Activated T-helper 1 cell treated with anti-CD3 and anti-CD28 coated beads, Interleukin-2, amount 50 U/mL, for 16 hours (primary cell): ENCODE results near the gene VAMP2.
"Not testable (repeated sequence)": the region's sequence is repeated elsewhere in the genome, so short reads cannot be mapped to it uniquely, and the experiment has no call there.

Experiments used
- DNase-seq, 2 donors: peaks; one replicate each; pipeline ENCODE4 v3.0.0-alpha.2; 2020; ENCODE audit warnings: low read depth in 1 of 2, low spot score in 1 of 2

VAMP2 gene

DNA sequence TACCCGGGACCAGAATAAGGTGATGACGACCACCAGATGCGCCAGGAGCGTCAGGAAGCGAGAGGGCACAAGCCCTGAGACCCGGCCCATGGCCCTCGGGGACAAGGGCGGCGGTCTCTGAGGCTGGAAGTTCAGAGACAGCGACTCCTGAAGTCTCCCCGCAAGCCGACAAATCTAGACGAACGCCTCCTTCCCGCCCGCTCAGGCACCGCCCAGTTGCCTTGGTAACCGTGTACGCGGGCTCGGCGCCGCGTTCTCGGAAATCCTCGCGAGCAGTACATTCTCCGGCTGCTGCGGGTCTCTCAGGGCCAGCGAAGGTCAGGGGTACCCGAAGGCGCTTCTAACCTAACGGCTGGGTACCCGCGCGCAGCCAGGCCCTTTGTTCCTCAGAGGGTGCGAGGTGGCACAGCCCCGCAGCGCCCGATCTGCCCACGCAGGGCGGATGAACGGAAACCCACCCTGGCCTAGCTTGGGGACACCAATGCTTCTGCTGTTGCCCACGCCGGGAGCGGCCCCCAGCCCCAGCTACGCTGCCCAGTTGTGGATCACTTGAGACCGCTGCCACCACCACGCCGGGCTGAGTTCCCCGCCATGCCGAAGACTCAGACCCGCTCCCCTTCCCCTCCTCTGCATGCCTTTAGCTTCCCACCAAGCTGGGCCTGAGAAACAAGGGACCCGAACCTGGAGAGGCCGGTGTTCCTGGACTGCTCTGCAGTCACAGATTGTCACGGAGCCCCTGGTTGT, 13.6 kb upstream of the VAMP2 start, which contains the start of gene TMEM107:
Gene TMEM107, minus strand, starts transcription at position 184 of the 744 bp plus-strand sequence. Its CDS starts 94 bp downstream, at position 90.
- peak; percentile 74 to 81 for DNase-seq

- no peak for DNase-seq
Measured at GRCh38 chr17:8175795-8176196, 13.0 kb upstream of the VAMP2 start.

DNA sequence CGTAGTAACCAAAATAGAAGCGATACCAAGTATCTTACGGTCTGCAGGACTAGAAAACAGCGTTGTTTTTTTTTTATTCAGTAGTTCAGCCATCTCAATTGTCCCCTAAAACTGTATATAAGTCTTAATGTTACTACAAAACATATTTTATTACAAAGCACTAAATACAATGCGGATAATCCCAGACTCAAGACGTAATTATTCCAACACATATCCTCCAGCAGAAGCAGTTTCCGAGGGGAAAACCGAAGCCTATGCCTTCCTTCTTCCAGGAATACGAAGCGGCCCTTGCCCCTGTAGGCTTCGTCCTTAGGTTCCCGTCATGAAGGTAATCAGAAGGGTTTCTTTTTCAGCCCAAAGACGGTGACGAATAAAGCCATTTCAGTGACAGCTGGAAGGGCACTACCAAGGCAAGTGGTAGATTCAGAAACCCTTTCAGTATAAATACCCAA, 11.1 kb upstream of the VAMP2 start:
- DNase-seq, result no peak

DNA sequence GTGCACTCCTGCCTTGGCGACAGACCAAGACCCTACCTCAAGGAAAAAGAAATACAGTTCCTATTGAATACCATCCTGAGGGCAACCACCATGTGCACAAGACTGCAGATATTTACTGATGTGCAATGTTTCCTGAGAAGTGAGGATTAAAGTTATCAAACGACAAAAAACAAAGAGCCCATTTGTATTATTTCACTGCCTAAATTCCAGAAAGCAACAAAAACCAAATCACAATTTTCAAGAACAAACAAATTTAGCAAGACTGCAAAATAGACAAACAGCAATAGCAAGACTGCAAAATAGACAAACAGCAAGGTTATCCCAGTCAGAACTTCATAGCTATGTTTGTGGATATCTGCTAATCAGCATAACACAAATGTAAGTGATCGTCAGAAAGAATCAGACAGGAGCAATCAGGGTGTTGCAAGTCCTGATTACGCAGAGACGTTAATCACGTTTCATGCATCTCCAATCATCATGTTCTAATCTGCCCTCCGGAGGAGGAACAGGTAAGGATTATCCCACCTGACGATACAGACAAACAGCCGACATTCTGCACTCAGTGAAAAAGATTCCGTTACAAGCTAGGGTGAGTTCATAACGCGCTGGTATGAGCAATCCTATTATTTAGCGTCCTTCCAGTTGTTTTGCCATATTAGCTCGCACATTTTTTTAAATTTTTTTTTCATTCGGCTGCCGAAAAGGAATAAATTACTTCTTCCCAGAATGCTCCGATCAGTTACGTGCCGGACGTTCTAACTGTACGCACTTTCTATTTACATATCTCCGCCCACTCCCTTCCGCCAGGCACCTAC, 10.5 kb upstream of the VAMP2 start:
- peak in 1 of 2 donors; percentile 67 for DNase-seq

DNA sequence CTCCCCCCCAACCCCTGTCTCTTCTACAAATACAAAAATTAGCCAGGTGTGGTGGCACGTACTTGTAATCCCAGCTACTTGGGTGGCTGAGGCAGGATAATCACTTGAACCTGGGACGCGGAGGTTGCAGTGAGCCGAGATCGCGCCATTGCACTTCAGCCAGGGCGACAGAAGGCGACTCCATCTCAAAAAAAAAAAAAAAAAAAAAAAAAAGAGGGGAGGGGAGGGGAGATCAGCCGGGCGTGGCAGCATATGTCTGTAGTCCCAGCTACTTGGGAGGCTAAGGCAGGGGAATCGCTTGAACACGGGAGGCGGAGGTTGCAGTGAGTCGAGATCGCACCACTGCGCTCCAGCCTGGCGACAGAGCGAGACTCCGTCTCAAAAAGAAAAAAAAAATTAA, 7.4 kb upstream of the VAMP2 start:
- not testable (repeated sequence) for DNase-seq

GRCh38 chr17:8167526-8167925, 4.8 kb upstream of the VAMP2 start:
- no peak for DNase-seq

DNA sequence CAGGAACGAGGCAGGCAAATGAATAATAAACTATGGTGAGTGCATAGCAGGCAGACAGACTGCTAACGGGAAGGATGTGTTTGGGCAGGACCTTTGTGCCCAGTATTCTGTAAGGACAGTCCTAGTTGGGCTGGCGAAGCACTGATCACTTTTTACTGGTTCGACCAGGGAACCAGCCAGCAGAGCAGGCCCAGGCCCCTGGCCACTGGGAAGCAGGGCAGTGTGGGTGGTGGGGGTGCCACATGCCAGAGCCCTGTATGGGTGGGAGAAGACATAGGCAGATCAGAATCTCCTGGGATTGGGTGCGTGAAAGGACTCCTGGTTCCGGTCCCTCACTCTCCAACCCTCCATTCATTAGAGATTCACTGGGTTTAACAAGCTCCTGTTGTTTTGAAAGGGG, 4.0 kb upstream of the VAMP2 start:
- no peak for DNase-seq

DNA sequence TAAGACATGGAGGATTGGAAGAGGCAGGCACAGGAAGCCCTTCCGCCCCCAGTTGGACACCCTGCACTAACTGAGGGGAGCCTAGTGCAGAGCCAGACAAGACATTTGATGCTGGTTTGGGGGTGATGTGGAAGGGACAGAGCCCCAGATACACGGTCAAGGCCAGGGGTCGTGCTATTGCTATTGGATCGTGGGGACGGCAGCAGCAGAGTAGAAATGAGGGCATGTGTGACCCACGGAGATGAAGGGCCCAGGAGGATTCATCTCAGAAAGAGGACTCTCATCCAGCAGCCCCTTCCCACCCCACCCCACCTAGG, 2.0 kb upstream of the VAMP2 start:
- no peak for DNase-seq

DNA sequence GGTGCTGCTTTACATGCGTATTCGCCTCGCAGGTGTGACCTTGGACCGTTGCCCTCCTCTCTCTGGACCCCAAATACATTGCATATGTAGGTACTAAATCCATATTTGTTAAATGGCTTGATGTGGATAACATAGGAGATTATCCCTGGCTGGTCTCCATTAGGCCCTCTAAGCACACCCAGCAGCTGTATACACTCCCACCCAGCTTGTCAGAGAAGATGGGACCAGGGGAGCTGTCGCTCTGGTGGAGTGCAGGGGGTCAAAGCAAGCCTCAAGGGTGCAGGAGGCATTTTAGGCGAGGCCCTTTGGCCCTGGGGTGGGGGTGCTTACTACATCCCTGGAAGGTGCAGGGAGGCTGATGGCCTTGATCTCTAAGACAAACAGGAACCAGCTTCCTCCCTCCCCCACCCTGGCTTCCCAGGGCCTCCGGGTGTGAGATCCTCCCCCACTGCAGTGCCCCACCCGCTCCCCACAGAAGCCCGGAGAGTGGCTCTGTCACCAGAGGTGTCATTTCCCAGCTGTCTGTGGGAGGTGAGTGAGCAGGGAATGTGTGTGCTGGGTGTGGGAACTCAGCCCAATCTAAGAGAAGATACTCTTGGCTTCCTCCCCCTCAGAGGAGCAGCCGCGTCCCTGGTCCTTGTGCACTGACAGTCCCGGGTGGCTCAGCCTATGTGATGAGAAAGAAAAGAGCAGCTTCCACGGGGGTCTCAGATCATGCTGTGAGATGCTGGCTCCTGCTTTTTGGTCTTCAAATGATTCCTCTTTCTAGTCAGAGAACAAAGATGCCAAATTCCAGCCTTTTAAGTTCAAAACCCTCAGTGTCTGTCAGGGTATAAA, 1.4 kb upstream of the VAMP2 start:
- DNase-seq, result peak in 1 of 2 donors; percentile 52

DNA sequence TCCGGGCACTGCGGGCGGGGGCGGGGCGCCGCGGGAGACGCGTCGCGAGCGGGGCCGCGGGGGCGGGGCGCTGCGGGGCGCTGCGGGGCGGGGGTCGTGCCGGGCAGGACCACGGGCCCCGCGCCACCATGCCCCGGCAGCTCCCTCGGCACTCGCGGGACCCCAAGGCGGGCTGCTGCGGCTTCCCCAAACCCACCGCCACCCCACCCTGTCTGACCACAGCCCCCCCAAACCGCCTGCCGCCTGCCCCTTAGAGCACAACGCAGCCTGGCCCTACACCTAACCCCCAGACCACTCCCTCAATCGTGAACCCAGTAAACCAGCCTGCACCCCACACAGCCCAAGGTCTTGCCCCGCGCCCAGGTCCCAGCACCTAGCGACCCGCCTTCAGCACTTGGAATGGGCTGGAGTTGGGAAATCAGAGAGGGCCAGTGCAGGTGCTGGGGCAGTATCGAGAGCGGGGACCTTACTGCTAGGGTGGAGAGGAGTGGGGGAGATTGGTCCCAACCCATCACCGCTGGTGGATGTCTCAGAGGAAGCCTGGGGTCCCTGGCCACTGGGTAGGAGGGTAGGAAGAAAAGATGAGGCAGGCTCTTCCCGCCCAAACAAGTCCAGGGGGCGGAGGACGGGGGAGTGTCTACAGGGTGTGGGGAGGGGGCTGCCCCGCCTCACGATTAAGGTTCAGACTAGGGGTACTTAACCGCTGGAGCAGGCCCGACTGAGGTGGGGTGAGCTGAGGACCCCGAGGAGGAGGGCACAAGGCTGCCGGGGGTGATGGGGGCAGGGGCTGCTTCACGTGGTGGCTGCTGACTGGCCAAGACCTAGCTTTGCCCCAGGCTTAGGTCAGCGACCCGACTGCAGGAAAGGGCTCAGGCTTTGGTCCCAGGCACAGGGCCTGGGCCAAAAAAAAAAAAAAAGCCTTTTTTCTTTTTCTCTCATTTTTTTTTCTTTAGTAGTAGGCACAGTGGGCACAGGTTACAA, 539 bp upstream of the VAMP2 start:
- no peak for DNase-seq

GRCh38 chr17:8161289-8162232, 1.2 kb downstream of the VAMP2 start:
- no peak for DNase-seq

- no peak for DNase-seq
Measured at GRCh38 chr17:8160741-8161221, 2.0 kb downstream of the VAMP2 start.

GRCh38 chr17:8160224-8160577, 2.5 kb downstream of the VAMP2 start:
- no peak for DNase-seq

GRCh38 chr17:8159459-8160223, 3.1 kb downstream of the VAMP2 start:
- no peak for DNase-seq

GRCh38 chr17:8159032-8159400, 3.7 kb downstream of the VAMP2 start:
- DNase-seq, result no peak

GRCh38 chr17:8158267-8159031, 4.3 kb downstream of the VAMP2 start:
- peak; percentile 80 to 81 for DNase-seq

DNA sequence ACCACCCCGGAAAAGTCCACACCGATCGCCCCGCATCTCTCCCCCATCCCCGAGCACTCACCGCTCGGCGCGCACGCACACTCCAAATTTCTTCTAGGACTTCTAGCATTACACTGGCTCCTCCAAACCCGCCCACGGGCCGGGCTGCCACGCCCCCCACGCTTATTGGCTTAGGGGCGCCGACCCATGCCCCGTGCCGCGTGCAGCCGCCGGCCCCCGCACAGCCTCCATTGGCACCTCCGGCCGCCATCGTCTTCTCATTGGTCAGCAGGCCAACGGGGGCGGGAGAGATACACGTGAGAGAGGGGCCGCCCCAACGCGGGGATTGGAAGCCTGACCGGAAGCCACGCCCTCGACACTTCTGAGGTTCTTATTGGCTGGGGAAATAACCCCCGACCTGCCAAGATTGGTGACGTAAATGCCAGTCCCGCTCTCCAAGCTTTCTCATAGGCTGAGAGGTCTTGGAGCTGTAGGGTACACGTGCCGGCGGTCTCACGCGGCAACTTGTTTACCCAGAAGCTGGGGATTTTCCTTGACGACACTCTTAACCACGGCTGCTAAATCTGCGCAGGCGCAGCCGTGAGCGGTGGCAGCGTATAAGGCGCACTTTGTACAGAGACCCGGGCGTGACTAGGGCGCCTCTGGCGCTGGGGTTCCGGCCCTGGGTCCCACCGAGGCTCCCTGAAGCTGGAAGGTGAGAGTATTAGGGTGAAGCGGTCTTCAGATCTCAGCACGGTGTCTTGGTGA, 6.3 kb downstream of the VAMP2 start:
- peak; percentile 99 to 100 for DNase-seq
